Sigmoid colon (tissue), 7 donors: ENCODE measurements around the gene NOC2L. TPM values are rescaled to one million over a fixed set of nuclear protein-coding genes. Genes with fewer than 3 reads are reported as not detected.
"Not testable (repeated sequence)": the region's sequence is repeated elsewhere in the genome, so short reads cannot be mapped to it uniquely, and the experiment has no call there.

Experiments
- DNase-seq: peaks from one replicate; pipeline ENCODE4 v3.0.0-alpha.2; 2019
- H3K27ac ChIP-seq, 4 donors: fragments of 200-600 bp; sonication (generic); one replicate each; pipeline ENCODE4 v1.5.1; 2016 to 2019; ENCODE audit warnings: mild to moderate bottlenecking in 1 of 4
- H3K27me3 ChIP-seq, 3 donors: fragments of 200-600 bp; sonication (generic); one replicate each; pipeline ENCODE4 v1.5.1; 2019; ENCODE audit warnings: mild to moderate bottlenecking in 1 of 3
- H3K36me3 ChIP-seq, 4 donors: fragments of 200-600 bp; sonication (generic); one replicate each; pipeline ENCODE4 v1.5.1; 2016 to 2019
- H3K4me1 ChIP-seq, 4 donors: fragments of 200-600 bp; sonication (generic); one replicate each; pipeline ENCODE4 v1.5.1; 2017 to 2019
- H3K4me3 ChIP-seq, 4 donors: fragments of 200-600 bp; sonication (generic); one replicate each; pipeline ENCODE4 v1.5.1; 2017 to 2019; ENCODE audit warnings: mild to moderate bottlenecking in 2 of 4, moderate library complexity in 1 of 4
- H3K9me3 ChIP-seq, 4 donors: fragments of 200-600 bp in 3 of 4; sonication (generic) in 3 of 4; one replicate each; pipeline versions ENCODE4 v1.5.1 to v1.6.1; 2013 to 2019
- CTCF ChIP-seq, 4 experiments: fragments of 450-650 bp in 3 of 4; fragments of 200-600 bp in 1 of 4; IDR thresholded peaks; one replicate each; pipeline ENCODE4 v1.5.1; 2016 to 2019; ENCODE audit warnings: antibody characterized with exemption in 4 of 4, mild to moderate bottlenecking in 3 of 4, moderate library complexity in 2 of 4
- EP300 ChIP-seq, 4 donors: sonication (generic); formaldehyde crosslinking; IDR thresholded peaks; one replicate each; pipeline ENCODE4 v1.6.1; 2017; ENCODE audit warnings: antibody characterized with exemption in 4 of 4
- POLR2A ChIP-seq, 2 donors: fragments of 450-650 bp; IDR thresholded peaks; one replicate each; pipeline ENCODE4 v1.6.1; 2016; ENCODE audit warnings: antibody characterized with exemption in 2 of 2, mild to moderate bottlenecking in 2 of 2, moderate library complexity in 2 of 2
- POLR2AphosphoS5 ChIP-seq, 4 donors: sonication (generic); formaldehyde crosslinking; IDR thresholded peaks; one replicate each; pipeline ENCODE4 v1.6.1; 2017; ENCODE audit warnings: antibody characterized with exemption in 4 of 4
- WGBS, 2 donors: extraction: QIAGEN DNeasy Blood & Tissue Kit; methylation state at CpG; one replicate each; pipeline ENCODE4 v1.1.7; 2013; 5-methylcytosine and 5-hydroxymethylcytosine counted together
- intact Hi-C: fragments of 100-400 bp; cut with DNase I; formaldehyde crosslinking; loops from one replicate; pipeline ENCODE4 v1.15.1; 2023
- polyA plus RNA-seq, 3 donors: library from polyadenylated mRNA; stranded (reverse); fragments of 200-250 nt; gene quantifications; one replicate each; pipeline ENCODE4 v1.2.3, GENCODE V29; 2013
- small RNA-seq, 3 donors: library from RNA; depleted of rRNA; stranded (forward); fragments of <200 nt; gene quantifications; one replicate each; pipeline ENCODE3, GENCODE V24; 2016
- total RNA-seq, 4 donors: library from RNA; depleted of rRNA; stranded (reverse); fragments of >200 nt; gene quantifications; one replicate each; pipeline ENCODE4 v1.1.0, GENCODE V29; 2016
- donor health status: healthy with polysubstance abuse.
- donor health status: Bipolar disorder and iron deficiency.
- donor health status: healthy.

Gene NOC2L
- total and polyA plus RNA-seq, 7 donors = 25.4 to 81.6 (median 27.1) TPM

GRCh38 chr1:899636-900317, 59.3 kb downstream of the NOC2L start:
- Histone ChIP-seq H3K27ac (no peak overlapping the region), H3K4me3 (no peak overlapping the region), H3K36me3 (no peaks in the 10 kb centered on the region), H3K9me3 (no peaks in the 10 kb centered on the region), H3K27me3 (peaks cover 0 to 19% (median 0%) of the 10 kb centered on the region in 3 donors), H3K4me1 (peaks cover 0 to 8% (median 4%) of the 10 kb centered on the region in 4 donors)
- DNase-seq = no peak
- WGBS, 2 donors = 82 to 88% methylated on average over 8 of the region's 8 CpGs
- no peak for TF ChIP-seq POLR2A (IDR thresholded peaks at IDR 0.05)
- TF ChIP-seq CTCF (IDR thresholded peaks at IDR 0.05) = no peak
- TF ChIP-seq POLR2AphosphoS5 (IDR thresholded peaks at IDR 0.05) = no peak
- TF ChIP-seq EP300 (IDR thresholded peaks at IDR 0.05) = no peak
- intact Hi-C loops = loop anchor here (5.0 kb wide), 1 partner anchor 78 kb away; no protein-coding TSS in a partner anchor

GRCh38 chr1:897951-898350, 61.1 kb downstream of the NOC2L start:
- H3K36me3 ChIP-seq, DNase-seq, H3K4me1 ChIP-seq, intact Hi-C loops, H3K4me3 ChIP-seq, H3K9me3 ChIP-seq, H3K27ac ChIP-seq: not testable (repeated sequence)
- peaks cover 0 to 25% (median 0%) of the 10 kb centered on the region in 3 donors for H3K27me3 ChIP-seq
- WGBS, 2 donors = 66 to 76% methylated on average over 17 of the region's 17 CpGs

GRCh38 chr1:897226-897625, 61.8 kb downstream of the NOC2L start:
- Histone ChIP-seq H3K27me3 (peaks cover 0 to 26% (median 0%) of the 10 kb centered on the region in 3 donors), H3K4me3 (no peak overlapping the region), H3K36me3 (no peaks in the 10 kb centered on the region), H3K4me1 (no peaks in the 10 kb centered on the region), H3K27ac (no peak overlapping the region), H3K9me3 (no peaks in the 10 kb centered on the region)
- intact Hi-C loops = no loop called here
- DNase-seq = no peak
- WGBS, 2 donors = 42 to 63% methylated on average over 8 of the region's 8 CpGs
- TF ChIP-seq POLR2A (IDR thresholded peaks at IDR 0.05) (no peak), CTCF (IDR thresholded peaks at IDR 0.05) (no peak), EP300 (IDR thresholded peaks at IDR 0.05) (no peak), POLR2AphosphoS5 (IDR thresholded peaks at IDR 0.05) (no peak)

Small RNA genes within 50 kb of the gene (small RNA-seq; reads per million reads assigned to genes)
- 0 reads per million in 3 donors for gene AL645608.3
- 0 reads per million in 3 donors for gene AL645608.4

Other genes with a start within 250 kb of the NOC2L start
- gene SAMD11, start 35.3 kb downstream of the NOC2L start, total RNA-seq = 1 to 10 TPM; 2.1 to 4.6 (median 4.2) TPM
- 1 to 10 TPM in 2 of 3 donors, under 1 TPM in 1; 0.60 to 4.9 (median 3.7) TPM for gene SAMD11, start 35.3 kb downstream of the NOC2L start, polyA plus RNA-seq
- gene KLHL17, start 1.3 kb upstream of the NOC2L start, total RNA-seq = 10 to 100 TPM in 1 of 4 donors, 1 to 10 TPM in 3; 4.5 to 10.5 (median 5.1) TPM
- 10 to 100 TPM in 1 of 3 donors, 1 to 10 TPM in 1, under 1 TPM in 1; 0.69 to 10.8 (median 1.2) TPM for gene KLHL17, start 1.3 kb upstream of the NOC2L start, polyA plus RNA-seq
- not detected for gene PLEKHN1, start 7.2 kb upstream of the NOC2L start, total RNA-seq
- gene PLEKHN1, start 7.2 kb upstream of the NOC2L start, polyA plus RNA-seq = 1 to 10 TPM in 1 of 3 donors, under 1 TPM in 1, not detected in 1; 0.46 to 1.5 TPM
- gene PERM1, start 22.8 kb upstream of the NOC2L start, total RNA-seq = under 1 TPM in 1 of 4 donors, not detected in 3; under 0.01 TPM
- gene PERM1, start 22.8 kb upstream of the NOC2L start, polyA plus RNA-seq = under 1 TPM in 2 of 3 donors, not detected in 1; 0.16 to 0.69 TPM
- gene HES4, start 40.8 kb upstream of the NOC2L start, total RNA-seq = 10 to 100 TPM; 25.0 to 65.1 (median 27.9) TPM
- gene HES4, start 40.8 kb upstream of the NOC2L start, polyA plus RNA-seq = 10 to 100 TPM in 1 of 3 donors, 1 to 10 TPM in 2; 1.2 to 15.7 (median 4.6) TPM
- 10 to 100 TPM; 49.4 to 81.1 (median 68.8) TPM for gene ISG15, start 54.2 kb upstream of the NOC2L start, total RNA-seq
- 100 to 1,000 TPM in 2 of 3 donors, 10 to 100 TPM in 1; 78.7 to 357 (median 241) TPM for gene ISG15, start 54.2 kb upstream of the NOC2L start, polyA plus RNA-seq
- gene AGRN, start 60.9 kb upstream of the NOC2L start, total RNA-seq = 10 to 100 TPM in 2 of 4 donors, 1 to 10 TPM in 2; 3.9 to 23.3 (median 10.3) TPM
- gene AGRN, start 60.9 kb upstream of the NOC2L start, polyA plus RNA-seq = 10 to 100 TPM in 1 of 3 donors, 1 to 10 TPM in 2; 2.8 to 54.4 (median 3.0) TPM
- gene RNF223, start 115.0 kb upstream of the NOC2L start, total RNA-seq = not detected
- gene RNF223, start 115.0 kb upstream of the NOC2L start, polyA plus RNA-seq = 1 to 10 TPM in 2 of 3 donors, under 1 TPM in 1; 0.60 to 3.7 (median 1.9) TPM
- 10 to 100 TPM in 2 of 4 donors, 1 to 10 TPM in 2; 7.9 to 13.8 (median 10.4) TPM for gene C1orf159, start 156.8 kb upstream of the NOC2L start, total RNA-seq
- 10 to 100 TPM in 1 of 3 donors, 1 to 10 TPM in 2; 6.6 to 25.3 (median 6.9) TPM for gene C1orf159, start 156.8 kb upstream of the NOC2L start, polyA plus RNA-seq
- not detected for gene TTLL10, start 214.6 kb upstream of the NOC2L start, total RNA-seq
- under 1 TPM; 0.46 to 0.70 (median 0.60) TPM for gene TTLL10, start 214.6 kb upstream of the NOC2L start, polyA plus RNA-seq
- gene TNFRSF18, start 247.3 kb upstream of the NOC2L start, total RNA-seq = under 1 TPM in 1 of 4 donors, not detected in 3; 0.71 TPM
- gene TNFRSF18, start 247.3 kb upstream of the NOC2L start, polyA plus RNA-seq = 1 to 10 TPM in 2 of 3 donors, not detected in 1; 1.2 to 3.9 TPM